SK-N-SH treated with all-trans-retinoic acid at 6 μM for 48 hours (cell line): ENCODE data around the gene CTIF.

ENCODE experiments used
- ATAC-seq: fragments of 200-7000 bp; cut with Tn5 transposase; 3 replicates; pipeline ENCODE4 v1.9.1; 2020; ENCODE audit warnings: mild to moderate bottlenecking, moderate library complexity
- ARNTL ChIP-seq: fragments of 450-650 bp; formaldehyde crosslinking; IDR thresholded peaks from 2 replicates; pipeline ENCODE4 v1.5.0; 2020; ENCODE audit warnings: low read depth, mild to moderate bottlenecking, moderate library complexity, borderline replicate concordance
- CSDC2 ChIP-seq: fragments of 250-450 bp; sonication (Bioruptor Pico); IDR thresholded peaks from 2 replicates; pipeline ENCODE4 v1.5.0; 2020; ENCODE audit warnings: mild to moderate bottlenecking, moderate library complexity
- ESRRG ChIP-seq: fragments of 250-450 bp; sonication (Bioruptor Pico); IDR thresholded peaks from 2 replicates; pipeline ENCODE4 v1.6.1; 2021; ENCODE audit warnings: mild to moderate bottlenecking
- GLIS3 ChIP-seq: fragments of 250-450 bp; sonication (Bioruptor Pico); IDR thresholded peaks from 2 replicates; pipeline ENCODE4 v1.5.0; 2020; ENCODE audit warnings: mild to moderate bottlenecking, moderate library complexity
- ISL1 ChIP-seq: fragments of 250-450 bp; sonication (Bioruptor Pico); IDR thresholded peaks from 2 replicates; pipeline ENCODE4 v2.1.2; 2022; ENCODE audit warnings: mild to moderate bottlenecking, moderate library complexity
- OSR1 ChIP-seq: fragments of 250-450 bp; sonication (Bioruptor Pico); IDR thresholded peaks from 2 replicates; pipeline ENCODE4 v1.8.0; 2022; ENCODE audit warnings: moderate library complexity, mild to moderate bottlenecking, inconsistent platforms
- PATZ1 ChIP-seq: fragments of 250-450 bp; sonication (Bioruptor Pico); IDR thresholded peaks from 2 replicates; pipeline ENCODE4 v1.8.0; 2020; ENCODE audit warnings: mild to moderate bottlenecking, moderate library complexity, borderline replicate concordance
- PPARA ChIP-seq: fragments of 250-450 bp; sonication (Bioruptor Pico); IDR thresholded peaks from 2 replicates; pipeline ENCODE4 v1.5.0; 2020; ENCODE audit warnings: mild to moderate bottlenecking, borderline replicate concordance
- RARB ChIP-seq: fragments of 250-450 bp; sonication (Bioruptor Pico); IDR thresholded peaks from 2 replicates; pipeline ENCODE4 v1.8.0; 2021; ENCODE audit warnings: mild to moderate bottlenecking, moderate library complexity
- TCF4 ChIP-seq: fragments of 250-450 bp; sonication (Bioruptor Pico); IDR thresholded peaks from 2 replicates; pipeline ENCODE4 v1.8.0; 2021; ENCODE audit warnings: mild to moderate bottlenecking, moderate library complexity, borderline replicate concordance
- TOX ChIP-seq: fragments of 250-450 bp; sonication (Bioruptor Pico); IDR thresholded peaks from 2 replicates; pipeline ENCODE4 v1.8.0; 2021; ENCODE audit warnings: mild to moderate bottlenecking, moderate library complexity, borderline replicate concordance
- TSHZ2 ChIP-seq: fragments of 250-450 bp; sonication (Bioruptor Pico); IDR thresholded peaks from 2 replicates; pipeline ENCODE4 v1.5.0; 2020; ENCODE audit warnings: mild to moderate bottlenecking, moderate library complexity
- ZFP3 ChIP-seq: fragments of 250-450 bp; sonication (Bioruptor Pico); IDR thresholded peaks from 2 replicates; pipeline ENCODE4 v1.5.0; 2020; ENCODE audit warnings: mild to moderate bottlenecking, moderate library complexity
- ZFP30 ChIP-seq: fragments of 450-650 bp; formaldehyde crosslinking; IDR thresholded peaks from 2 replicates; pipeline ENCODE4 v1.5.0; 2022; ENCODE audit warnings: mild to moderate bottlenecking, moderate library complexity
- ZNF565 ChIP-seq: fragments of 450-650 bp; formaldehyde crosslinking; conservative IDR thresholded peaks from 2 replicates; pipeline ENCODE4 v1.5.0; 2020; ENCODE audit warnings: low read depth, mild to moderate bottlenecking, moderate library complexity
- ZNF70 ChIP-seq: fragments of 450-650 bp; formaldehyde crosslinking; IDR thresholded peaks from 2 replicates; pipeline ENCODE4 v1.5.0; 2020; ENCODE audit warnings: mild to moderate bottlenecking, moderate library complexity
- ZNF8 ChIP-seq: fragments of 450-650 bp; formaldehyde crosslinking; IDR thresholded peaks from 2 replicates; pipeline ENCODE4 v1.5.0; 2020; ENCODE audit warnings: mild to moderate bottlenecking, moderate library complexity
- TF ChIP-seq, protein P1 (sequence below): fragments of 250-450 bp; sonication (Bioruptor Pico); IDR thresholded peaks from 2 replicates; pipeline ENCODE4 v1.5.1; 2021; ENCODE audit warnings: mild to moderate bottlenecking, moderate library complexity
- TF ChIP-seq, protein P2 (sequence below): fragments of 250-450 bp; sonication (Bioruptor Pico); IDR thresholded peaks from 2 replicates; pipeline ENCODE4 v1.8.0; 2021; ENCODE audit warnings: low read depth, mild to moderate bottlenecking, moderate library complexity, borderline replicate concordance

CTIF gene

DNA sequence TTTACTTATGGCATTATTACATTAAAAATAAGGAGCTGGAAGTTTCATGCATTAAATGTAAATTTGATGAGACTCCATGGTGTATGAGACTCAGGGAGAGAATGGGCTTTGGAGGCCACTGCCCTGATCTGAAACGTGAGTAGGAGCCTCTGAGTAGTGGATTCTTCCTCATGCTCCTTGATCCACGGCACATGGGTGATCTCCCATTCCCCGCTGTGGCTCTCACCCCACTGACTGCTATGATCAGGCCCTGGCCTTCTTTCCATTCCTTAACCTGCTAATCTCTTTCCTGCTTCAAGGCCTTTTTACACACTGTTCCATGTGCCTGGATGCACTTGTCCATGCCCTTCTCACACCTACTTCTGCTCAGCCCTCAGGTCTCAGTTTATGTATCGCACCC is 343.5 kb downstream of the CTIF start (continued):
- no peak for TF ChIP-seq ZNF8

- no peak for ATAC-seq
Measured at GRCh38 chr18:48884306-48884705, 345.5 kb downstream of the CTIF start.

DNA sequence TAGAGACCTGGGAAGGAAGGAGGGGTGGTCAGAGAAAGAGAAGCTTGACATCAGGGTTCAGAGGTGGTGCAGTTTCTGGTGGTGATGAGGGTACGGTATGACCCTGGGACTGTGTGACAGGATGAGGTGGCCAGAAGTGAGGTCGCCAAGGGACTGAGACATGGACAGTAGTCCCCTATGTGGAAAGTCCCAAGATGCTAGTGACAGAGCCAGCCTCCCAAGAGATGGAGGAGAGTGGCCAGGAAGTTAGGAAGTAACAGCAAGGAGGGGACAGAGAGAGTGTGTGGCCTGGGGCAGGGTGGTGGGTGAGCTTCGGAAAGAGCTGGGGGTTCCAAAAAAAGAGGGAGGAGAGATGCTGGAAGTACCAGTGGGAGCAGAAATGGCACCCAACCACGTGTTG is 345.9 kb downstream of the CTIF start:
- no peak for ATAC-seq
- TF ChIP-seq CSDC2 (CRISPR knock-in tag): no peak
- TF ChIP-seq ARNTL (CRISPR knock-in tag): no peak
- TF ChIP-seq GLIS3 (CRISPR knock-in tag): no peak
- TF ChIP-seq PPARA (CRISPR knock-in tag): no peak
- TF ChIP-seq ZFP30 (CRISPR knock-in tag): no peak
- TF ChIP-seq OSR1 (CRISPR knock-in tag): no peak
- no peak for TF ChIP-seq ISL1
- no peak for TF ChIP-seq RARB (CRISPR knock-in tag)
- TF ChIP-seq TOX (CRISPR knock-in tag): no peak

More at GRCh38 chr18:48884306-48884705, 345.5 kb downstream of the CTIF start:
- TF ChIP-seq OSR1 (CRISPR knock-in tag) (no peak), ZFP30 (CRISPR knock-in tag) (no peak), PPARA (CRISPR knock-in tag) (no peak)

GRCh38 chr18:48885266-48885923 is 346.6 kb downstream of the CTIF start:
- TF ChIP-seq ISL1 (no peak), ZNF8 (no peak), OSR1 (CRISPR knock-in tag) (no peak), CSDC2 (CRISPR knock-in tag) (no peak), ZFP3 (CRISPR knock-in tag) (no peak), ZNF565 (no peak)
- TF ChIP-seq, protein P1, sequence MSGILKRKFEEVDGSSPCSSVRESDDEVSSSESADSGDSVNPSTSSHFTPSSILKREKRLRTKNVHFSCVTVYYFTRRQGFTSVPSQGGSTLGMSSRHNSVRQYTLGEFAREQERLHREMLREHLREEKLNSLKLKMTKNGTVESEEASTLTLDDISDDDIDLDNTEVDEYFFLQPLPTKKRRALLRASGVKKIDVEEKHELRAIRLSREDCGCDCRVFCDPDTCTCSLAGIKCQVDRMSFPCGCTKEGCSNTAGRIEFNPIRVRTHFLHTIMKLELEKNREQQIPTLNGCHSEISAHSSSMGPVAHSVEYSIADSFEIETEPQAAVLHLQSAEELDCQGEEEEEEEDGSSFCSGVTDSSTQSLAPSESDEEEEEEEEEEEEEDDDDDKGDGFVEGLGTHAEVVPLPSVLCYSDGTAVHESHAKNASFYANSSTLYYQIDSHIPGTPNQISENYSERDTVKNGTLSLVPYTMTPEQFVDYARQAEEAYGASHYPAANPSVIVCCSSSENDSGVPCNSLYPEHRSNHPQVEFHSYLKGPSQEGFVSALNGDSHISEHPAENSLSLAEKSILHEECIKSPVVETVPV: no peak
- TF ChIP-seq, protein P2, sequence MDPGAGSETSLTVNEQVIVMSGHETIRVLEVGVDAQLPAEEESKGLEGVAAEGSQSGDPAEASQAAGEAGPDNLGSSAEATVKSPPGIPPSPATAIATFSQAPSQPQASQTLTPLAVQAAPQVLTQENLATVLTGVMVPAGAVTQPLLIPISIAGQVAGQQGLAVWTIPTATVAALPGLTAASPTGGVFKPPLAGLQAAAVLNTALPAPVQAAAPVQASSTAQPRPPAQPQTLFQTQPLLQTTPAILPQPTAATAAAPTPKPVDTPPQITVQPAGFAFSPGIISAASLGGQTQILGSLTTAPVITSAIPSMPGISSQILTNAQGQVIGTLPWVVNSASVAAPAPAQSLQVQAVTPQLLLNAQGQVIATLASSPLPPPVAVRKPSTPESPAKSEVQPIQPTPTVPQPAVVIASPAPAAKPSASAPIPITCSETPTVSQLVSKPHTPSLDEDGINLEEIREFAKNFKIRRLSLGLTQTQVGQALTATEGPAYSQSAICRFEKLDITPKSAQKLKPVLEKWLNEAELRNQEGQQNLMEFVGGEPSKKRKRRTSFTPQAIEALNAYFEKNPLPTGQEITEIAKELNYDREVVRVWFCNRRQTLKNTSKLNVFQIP: no peak
- no peak for ATAC-seq

DNA sequence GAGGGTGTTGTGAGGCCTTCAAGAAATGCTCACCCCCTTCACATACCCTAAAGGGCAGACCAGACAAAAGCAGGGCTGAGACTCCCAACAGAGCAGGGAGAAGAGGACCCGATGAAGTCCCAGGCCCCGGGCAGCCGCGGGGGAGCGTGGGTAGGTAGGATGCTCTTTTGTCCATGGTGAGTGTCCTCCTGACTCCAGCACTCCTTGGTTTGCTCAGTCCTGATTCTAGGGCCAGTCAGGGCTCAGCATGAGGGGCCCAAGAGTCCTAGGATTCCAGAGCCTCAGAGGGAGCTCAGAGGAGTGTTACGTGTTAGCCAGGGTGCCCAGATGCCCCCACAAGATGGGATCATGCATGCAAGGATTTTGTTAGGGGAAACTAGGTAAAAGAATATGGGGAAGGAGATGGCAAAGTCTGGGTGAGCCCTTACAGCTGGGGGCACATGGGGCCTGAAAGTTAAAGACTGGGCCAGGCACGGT is 347.1 kb downstream of the CTIF start:
- no peak for TF ChIP-seq TCF4 (CRISPR knock-in tag)
- TF ChIP-seq ZNF8: no peak
- TF ChIP-seq ESRRG: no peak
- no peak for TF ChIP-seq ISL1
- no peak for TF ChIP-seq RARB (CRISPR knock-in tag)
- TF ChIP-seq CSDC2 (CRISPR knock-in tag): no peak
- no peak for TF ChIP-seq GLIS3 (CRISPR knock-in tag)
- TF ChIP-seq PPARA (CRISPR knock-in tag): no peak
- ATAC-seq: no peak

- no peak for ATAC-seq
- TF ChIP-seq PPARA (CRISPR knock-in tag) (no peak), ESRRG (no peak), PATZ1 (CRISPR knock-in tag) (no peak), ZNF8 (no peak), TCF4 (CRISPR knock-in tag) (no peak), CSDC2 (CRISPR knock-in tag) (no peak), TSHZ2 (CRISPR knock-in tag) (no peak), ZNF70 (CRISPR knock-in tag) (no peak), ARNTL (CRISPR knock-in tag) (no peak), RARB (CRISPR knock-in tag) (no peak)
- TF ChIP-seq, protein P2: no peak
Measured at GRCh38 chr18:48886520-48887293, 347.9 kb downstream of the CTIF start.
